Retinal pigment epithelial cell (primary cell): ENCODE results near the gene PRG2.

Source experiments
- DNase-seq: peaks from one replicate; pipeline ENCODE4 v3.0.0-alpha.2; 2010; ENCODE audit warnings: low read depth
- H3K4me3 ChIP-seq: 2 replicates; pipeline ENCODE4 v1.5.1; 2011; ENCODE audit warnings: mild to moderate bottlenecking, low read length, control low read depth, moderate library complexity
- TF ChIP-seq, protein P1 (sequence below): conservative IDR thresholded peaks from 2 replicates; pipeline ENCODE4 v1.5.1; 2011; ENCODE audit warnings: low read depth, low read length, control low read depth, inconsistent platforms

PRG2 gene

DNA sequence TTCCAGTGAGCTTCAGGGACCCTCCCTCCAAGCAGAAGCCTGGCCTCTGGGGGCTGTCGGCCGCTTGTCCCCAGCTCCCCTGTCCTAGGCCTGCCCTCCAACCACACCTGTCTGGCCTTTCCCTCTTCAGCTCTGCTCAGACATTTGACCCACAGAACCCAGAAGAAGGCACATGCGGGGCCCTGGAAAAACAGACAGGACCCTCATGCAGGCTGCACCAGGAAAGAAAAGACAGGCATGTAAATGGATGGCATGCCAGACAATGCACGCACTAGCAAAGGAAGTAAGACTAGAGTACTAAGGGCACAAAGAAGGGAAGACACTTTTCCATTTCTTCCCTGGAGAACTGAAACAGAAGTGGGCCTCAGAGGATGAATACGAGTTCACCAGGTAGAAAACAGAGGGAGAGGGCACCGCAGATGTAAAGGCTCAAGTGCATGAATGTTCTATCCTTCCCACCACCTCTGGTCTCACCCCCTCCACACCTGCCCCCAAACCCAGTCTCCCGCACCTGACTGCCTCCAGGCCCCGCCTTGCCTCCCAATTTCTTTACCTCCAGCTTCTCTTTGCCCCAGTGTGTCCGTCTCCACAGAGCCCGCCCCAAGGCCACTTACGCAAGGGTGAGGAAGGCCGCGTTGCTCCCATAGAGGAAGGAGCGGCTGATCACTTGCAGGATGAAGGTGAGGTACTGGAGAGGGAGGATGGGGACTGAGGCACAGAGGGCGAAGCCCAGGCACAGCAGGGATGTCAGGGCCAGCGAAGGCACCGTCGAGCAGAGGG is 19.1 kb upstream of the PRG2 start:
- TF ChIP-seq, protein P1, sequence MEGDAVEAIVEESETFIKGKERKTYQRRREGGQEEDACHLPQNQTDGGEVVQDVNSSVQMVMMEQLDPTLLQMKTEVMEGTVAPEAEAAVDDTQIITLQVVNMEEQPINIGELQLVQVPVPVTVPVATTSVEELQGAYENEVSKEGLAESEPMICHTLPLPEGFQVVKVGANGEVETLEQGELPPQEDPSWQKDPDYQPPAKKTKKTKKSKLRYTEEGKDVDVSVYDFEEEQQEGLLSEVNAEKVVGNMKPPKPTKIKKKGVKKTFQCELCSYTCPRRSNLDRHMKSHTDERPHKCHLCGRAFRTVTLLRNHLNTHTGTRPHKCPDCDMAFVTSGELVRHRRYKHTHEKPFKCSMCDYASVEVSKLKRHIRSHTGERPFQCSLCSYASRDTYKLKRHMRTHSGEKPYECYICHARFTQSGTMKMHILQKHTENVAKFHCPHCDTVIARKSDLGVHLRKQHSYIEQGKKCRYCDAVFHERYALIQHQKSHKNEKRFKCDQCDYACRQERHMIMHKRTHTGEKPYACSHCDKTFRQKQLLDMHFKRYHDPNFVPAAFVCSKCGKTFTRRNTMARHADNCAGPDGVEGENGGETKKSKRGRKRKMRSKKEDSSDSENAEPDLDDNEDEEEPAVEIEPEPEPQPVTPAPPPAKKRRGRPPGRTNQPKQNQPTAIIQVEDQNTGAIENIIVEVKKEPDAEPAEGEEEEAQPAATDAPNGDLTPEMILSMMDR, result no peak
- DNase-seq, result no peak
- H3K4me3 ChIP-seq, result no peak overlapping the region

DNA sequence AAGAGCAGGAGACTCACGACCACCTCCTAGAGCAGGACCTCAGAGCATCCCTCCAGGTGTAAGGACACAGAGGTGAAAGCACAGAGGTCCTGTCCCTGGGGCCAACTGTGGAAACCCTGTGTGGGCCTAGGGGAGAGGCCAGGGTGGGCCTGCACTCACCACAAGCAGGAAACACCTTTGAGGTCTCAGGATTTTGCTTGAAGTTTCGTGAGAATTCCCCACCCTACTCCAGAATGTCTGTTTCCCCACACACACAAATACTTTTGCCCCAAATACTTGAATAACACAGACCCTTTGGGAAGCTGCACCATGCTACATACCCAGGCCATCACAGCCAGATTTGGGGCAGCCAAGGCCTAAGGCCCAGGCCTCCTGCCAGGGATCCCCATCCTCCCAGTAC is 18.3 kb upstream of the PRG2 start:
- TF ChIP-seq, protein P1, result no peak
- no peak for DNase-seq
- no peak overlapping the region for H3K4me3 ChIP-seq

DNA sequence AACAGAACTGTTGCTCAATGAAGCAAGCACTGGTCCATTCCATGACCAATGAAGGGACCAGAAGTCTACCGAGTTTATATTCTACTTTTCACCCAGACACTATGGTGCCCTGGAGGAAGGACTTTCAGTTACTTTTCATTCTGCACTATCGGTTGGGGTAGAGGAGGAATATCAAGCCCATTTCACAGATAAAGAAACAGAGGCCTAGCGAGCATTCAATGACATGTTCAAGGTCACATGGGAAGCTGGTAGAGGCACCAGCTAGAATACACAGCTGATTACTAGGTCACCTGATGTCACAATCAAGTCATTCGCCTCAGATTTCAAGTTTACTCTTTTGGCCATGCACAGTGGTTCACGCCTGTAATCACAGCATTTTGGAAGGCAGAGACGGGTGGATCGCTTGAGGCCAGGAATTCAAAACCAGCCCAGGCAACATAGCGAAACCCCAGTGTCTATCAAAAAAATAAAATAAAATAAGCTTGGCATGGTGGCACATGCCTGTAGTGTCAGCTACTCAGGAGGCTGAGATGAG is 17.6 kb upstream of the PRG2 start:
- DNase-seq, result no peak
- TF ChIP-seq, protein P1, result no peak
- H3K4me3 ChIP-seq, result no peak overlapping the region

DNA sequence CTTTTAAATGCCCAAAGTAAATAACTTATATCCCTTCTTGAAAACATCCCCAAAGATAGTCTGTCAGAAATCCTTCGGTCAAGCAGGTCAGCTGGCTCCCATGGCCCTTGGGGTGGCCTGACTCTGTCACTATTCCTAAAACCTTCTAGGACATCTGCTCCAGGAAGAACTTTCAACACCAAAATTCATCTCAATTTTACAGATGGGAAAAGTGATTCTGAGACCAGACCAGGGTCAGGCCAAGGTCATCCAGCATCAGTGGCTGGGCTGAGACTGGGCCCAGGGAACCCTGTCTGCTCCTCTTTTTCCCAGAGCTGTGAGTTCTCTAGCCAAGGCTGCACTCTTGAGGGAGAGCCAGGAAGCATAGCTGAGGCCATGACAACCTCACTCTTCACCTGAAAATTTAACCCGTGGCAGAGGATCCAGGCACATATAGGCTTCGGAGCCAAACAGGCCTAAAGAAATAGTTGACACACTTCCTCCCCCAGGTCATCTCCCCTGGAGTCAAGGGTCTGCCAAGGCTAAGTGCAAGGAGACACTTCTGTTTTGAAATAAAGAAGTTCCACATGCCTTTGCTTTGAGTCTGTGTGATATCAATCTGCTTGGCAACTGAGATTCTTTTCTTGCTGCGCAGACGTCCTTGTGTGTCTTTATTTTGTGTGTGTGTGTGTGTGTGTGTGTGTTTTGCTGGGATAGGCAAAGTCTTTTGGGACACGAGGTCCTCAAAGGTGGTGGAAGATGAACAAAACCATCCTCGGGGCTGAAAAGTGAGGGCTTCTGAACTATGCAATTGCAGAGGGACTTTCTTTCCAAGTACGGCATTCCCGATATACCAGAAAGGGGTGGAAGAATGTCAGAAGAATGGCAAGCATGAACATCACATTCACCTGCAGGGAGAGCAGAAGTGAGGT is 16.8 kb upstream of the PRG2 start:
- TF ChIP-seq, protein P1, result no peak
- no peak overlapping the region for H3K4me3 ChIP-seq
- no peak for DNase-seq

DNA sequence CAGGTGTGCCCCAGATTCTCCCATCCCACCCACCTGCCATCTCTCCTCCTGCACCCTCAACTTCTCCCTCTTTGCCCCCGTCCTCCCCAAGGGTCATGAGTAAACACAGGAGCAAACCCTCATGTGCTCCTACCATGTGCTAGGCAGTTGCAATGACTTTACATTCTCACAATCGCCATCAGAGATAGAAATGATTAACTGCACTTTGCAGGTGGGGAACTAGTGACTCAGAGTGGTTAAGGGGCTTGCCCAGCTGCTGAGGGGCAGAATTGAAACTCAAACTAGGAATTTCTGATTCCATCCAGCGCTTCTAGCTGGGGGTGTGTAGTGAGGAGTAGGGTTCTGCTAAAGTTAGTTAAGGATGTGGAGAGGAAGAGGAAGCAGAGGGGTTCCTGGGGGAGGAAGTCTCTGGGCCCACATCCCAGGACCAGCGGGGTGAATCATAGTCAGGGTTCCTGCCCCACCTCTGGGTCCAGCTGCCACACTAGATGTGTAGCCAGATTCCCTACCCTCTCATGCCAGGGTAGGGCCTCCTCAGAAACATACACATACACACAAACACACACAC is 16.0 kb upstream of the PRG2 start:
- DNase-seq, result no peak
- TF ChIP-seq, protein P1, result no peak

DNA sequence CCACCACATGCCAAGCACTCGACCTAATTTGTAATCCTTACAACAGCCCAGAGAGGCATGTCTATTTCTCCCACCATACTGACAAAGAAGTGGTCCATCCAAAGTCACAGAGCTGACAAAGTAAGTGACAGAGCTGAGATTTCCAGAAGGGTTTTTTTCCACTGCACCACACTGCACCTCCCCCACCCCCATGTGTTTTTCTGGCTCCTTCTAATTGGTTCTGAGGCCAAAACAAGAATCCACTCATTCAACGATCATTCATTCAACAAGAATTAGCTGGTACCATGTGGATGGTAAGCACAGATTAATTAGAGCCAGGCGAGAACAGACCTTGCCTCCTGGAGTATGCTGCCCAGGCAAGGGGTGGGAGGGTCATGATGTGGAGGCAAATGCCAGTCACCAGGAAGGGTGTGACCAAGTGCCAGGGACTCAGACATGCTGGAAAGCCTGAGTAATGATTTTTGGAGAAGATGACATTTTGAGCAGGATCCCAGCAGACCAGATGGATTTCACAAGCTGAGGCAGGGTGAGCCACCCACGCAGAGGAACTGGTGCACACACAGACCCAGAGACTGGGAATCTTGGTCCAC is 14.9 kb upstream of the PRG2 start:
- H3K4me3 ChIP-seq, result no peak overlapping the region
- no peak for DNase-seq
- TF ChIP-seq, protein P1, result no peak

More for the DNA sequence above, 16.0 kb upstream of the PRG2 start:
- no peak overlapping the region for H3K4me3 ChIP-seq
